HG02610 (cell line): ENCODE measurements around the gene MED13L.
A peak's percentile ranks its signal among the peaks of the same experiment; 100 is the strongest.

ENCODE experiments used
- ATAC-seq: cut with Tn5 transposase; IDR thresholded peaks from one replicate; pipeline ENCODE4 v1.9.1; 2021; ENCODE audit warnings: mild to moderate bottlenecking, moderate library complexity; ENCODE audit not compliant: unreplicated experiment

The MED13L gene

GRCh38 chr12:116188581-116188980 is 88.9 kb downstream of the MED13L start:
- no peak for ATAC-seq

DNA sequence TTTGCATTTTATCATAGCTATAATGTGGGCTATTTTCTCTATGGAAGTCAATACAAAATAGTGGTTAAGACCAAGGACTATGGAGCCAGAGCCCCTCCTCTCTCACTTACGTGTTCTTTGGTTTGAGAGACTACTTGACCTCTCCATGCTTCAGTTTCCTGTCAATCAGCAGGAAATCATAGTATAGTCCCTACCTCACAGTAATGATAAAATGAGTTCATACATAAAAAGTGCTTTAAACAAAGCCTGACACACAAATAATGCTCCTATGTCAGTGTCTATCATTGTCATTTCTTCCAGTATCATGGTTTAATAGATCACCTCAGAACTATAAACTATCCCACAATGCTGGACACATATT is 90.4 kb downstream of the MED13L start:
- no peak for ATAC-seq

- no peak for ATAC-seq
Observed at GRCh38 chr12:116186482-116187150, 90.9 kb downstream of the MED13L start.

DNA sequence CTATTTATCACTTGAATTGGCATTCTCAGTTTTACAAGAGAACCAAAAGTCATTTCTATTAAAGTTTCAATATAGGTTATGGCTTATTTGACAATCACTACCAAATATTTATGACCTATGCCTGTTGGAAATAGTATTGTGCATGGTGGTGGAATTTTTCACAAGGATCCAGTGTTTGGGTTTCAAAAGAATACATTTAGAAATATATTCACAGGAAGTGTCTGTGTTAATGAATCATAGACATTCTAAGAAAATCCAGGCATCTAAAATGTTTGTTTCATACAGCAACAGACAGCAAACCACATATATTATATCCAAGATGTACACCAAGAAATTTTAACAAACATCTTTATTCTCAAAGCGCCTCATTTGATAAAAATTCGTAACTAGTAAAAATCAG is 92.7 kb downstream of the MED13L start:
- ATAC-seq: no peak

DNA sequence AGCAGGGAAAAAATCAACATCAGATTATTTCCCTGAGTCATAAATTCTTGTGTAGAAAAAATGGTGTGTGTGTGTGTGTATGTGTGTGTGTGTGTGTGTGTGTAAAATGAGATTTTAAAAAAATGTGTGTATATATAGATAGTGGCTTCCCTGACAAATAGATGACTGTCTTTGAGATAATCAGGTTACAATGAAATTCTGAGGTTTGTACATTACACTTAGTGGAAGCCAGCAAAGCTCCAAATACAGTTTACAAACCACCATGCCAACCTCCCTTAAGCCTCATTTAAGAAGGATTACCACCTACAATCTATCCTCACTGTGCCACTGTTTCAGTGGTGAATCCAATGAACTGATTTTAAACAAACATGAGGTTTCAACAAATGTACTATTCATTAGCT is 93.8 kb downstream of the MED13L start:
- no peak for ATAC-seq

DNA sequence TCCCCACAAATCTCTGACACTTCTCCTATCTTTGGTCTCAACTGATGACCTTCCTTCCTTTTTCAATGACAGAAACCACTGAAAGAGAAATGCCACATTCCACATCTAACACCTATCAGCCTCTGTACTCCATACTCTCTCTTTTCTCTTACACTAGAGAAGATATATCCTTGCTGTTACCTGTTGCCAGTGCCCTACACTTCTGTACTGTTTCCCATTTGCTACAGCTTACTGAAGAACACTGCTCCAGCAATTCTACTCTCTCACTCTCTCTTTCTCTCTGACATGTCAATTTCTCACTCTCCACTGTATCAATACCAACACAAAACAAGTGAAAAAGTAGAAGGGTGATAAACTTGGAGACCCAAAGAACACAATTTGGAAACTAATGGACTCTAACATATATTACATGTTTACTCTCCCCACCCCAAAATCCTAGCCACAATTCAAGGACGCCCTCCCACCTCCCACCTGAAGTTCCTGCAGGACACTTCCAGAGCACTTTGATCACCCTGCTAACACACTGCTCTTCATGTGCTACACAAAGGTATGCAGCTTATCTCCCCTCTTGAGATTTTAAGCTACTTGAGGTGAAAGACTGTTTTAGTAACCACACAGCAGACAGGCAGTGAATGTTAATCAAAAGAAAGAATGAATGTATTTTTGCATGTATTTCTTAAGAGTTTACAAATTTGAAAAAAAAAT is 95.0 kb downstream of the MED13L start:
- ATAC-seq: no peak

DNA sequence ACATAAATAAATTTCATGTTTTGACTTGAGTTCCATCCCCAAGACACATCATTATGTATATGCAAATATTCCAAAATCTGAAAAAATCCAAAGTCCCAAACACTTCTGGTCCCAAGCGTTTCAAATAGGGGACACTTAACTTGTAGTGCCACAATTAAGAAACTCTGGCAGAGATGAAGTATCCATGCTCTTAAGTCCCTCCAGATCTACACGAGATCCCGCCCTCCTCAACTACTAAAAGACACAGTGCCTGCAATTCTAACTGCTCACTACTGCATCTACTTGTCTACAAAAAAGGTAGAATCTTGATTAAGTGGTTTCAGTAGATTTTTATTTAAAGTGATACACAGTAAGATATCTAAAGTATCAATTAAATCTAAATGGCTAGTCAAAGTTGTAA is 97.0 kb downstream of the MED13L start:
- no peak for ATAC-seq

GRCh38 chr12:116179384-116179783 is 98.1 kb downstream of the MED13L start:
- ATAC-seq: no peak

DNA sequence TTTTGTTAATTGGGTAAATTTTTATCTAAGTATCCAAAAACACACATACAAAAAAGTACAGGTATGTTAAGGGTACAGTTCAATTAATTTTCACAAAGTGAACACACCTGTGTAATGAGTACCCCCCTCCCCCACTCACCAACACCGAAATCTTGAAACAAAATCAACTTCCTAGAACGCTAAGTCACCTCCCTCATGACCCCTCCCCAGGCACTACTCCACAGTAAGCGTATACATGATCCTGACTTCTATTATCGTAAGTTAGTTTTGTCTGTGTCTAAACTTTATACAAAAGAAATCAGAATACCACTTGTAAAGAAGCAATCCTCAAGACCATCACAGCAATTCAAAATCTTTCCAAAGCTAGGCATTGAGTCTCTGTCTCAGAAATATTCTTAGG is 100.5 kb downstream of the MED13L start:
- no peak for ATAC-seq

DNA sequence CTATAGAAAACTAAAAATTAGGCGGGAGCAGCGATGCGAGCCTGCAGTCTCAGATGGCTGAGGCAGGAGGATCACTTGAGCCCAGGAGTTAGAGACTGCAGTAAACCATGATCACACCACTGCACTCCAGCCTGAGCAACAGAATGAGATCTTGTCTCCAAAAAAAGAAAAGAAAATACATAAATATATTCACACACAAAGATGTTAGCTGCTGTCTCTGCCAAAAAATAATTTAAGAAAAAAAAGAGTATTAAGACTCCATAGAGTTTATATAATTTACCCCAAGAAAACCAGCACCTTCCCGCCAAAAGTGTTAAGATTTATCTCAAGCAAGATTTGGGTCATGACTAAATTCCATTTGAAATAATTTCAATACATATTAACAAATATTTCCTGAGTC is 102.6 kb downstream of the MED13L start:
- no peak for ATAC-seq

DNA sequence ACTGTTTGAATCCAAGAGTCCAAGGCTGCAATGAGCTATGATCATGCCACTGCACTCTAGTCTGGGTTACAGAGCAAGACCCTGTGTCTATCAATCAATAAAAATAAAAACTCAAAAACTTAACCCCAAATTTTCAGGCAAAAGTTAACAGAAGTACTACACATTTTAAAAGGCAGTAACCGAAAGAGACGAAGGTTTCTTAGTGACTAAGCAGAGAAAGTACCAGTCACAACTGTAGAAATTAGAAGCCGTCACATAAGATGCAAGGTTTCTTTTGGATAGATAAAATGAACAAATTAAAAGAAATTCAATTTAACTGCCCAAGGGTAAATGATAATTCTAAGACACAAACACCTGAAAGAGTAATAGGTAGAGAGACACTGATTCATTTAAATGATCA is 103.5 kb downstream of the MED13L start:
- no peak for ATAC-seq

- ATAC-seq: peak; percentile 43
Observed at GRCh38 chr12:116172224-116172849, 105.2 kb downstream of the MED13L start.

DNA sequence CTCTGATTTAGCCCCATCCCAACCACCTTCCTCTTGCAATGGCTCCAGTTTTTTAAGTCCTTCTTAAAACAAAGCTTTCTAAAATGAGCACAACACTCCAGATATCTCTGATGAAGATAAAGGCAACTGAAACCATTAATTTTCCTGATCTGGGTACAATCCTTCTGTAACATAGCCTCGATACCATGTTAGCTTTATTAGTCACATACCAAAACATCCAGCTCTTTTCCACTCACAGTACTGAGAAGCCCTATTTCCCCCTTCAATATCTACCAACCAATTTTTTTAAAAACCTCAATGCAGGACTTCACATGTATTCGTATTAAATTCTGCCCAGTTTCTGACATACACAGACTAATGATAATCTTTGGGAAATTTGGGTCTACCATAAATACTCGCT is 105.9 kb downstream of the MED13L start:
- no peak for ATAC-seq

GRCh38 chr12:116169071-116169470 is 108.4 kb downstream of the MED13L start:
- ATAC-seq: no peak

GRCh38 chr12:116166306-116166705 is 111.2 kb downstream of the MED13L start:
- no peak for ATAC-seq

DNA sequence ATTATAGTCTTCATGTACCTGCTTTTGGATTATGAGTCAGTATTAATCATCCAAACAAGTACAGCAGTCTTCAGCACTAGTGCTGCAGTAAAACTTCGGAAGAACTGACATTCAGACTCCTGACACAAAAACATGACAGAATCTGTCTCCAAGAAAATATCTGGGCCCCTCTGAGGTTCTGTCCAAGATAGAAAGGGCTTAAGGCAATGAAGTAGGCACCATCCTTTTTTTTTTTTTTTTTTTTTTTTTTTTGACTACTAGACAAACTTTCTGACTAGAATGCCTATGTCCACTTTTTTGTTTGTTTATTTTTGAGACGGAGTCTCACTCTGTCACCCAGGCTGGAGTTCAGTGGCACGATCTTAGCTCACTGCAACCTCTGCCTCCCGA is 112.5 kb downstream of the MED13L start:
- ATAC-seq: no peak

DNA sequence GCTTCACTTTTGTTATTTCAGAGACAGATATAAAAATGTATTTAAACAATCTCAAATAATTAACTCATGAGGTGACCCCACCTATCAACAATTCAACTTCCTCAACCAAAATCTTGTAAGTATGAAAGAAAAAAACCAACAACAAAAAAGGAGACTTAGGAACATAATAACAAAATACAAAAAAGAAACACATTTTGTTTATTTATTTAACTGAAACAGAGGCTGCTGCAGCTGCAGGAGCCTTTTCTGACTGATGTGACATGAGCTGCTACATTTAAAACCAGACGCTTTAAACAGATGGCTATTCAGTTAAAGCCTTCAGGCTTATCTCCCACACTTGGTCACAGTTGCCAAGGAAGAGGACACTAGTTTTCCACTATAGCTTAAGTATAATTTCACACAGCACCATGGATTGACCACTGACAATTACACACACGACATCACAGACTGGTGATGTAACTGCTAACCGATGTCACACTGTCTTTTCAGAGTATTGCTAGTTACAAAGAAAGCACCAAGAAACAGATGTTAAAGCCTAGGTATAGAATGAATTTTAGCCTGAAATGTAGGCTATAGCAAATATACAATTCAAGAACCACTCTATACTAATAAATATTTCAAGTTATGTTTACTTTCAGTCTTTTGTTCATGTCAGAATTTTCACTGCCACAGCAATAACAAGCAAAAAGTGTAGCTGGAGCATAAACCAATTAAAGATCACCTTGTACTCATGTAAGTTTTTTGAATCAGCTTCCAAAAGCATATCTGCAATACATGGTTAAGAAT is 113.0 kb downstream of the MED13L start:
- ATAC-seq: no peak

DNA sequence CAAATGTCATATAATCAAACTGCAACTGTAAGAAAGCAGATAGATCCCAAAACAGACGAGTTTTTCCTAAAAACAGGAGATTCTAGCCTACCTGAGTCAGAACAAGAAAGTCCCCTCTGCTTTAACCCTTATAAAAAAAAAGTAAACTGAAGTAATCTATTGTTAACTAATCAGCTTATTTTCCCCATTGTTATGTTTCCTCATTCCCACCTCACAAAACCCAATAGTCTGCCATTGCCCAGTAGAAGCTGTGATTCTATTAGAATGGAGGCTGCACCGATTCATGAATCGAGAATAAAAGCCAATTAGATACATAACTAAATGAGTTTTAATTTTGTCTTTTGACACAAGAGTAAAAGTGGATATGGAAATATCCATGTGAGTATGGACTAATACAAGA is 115.4 kb downstream of the MED13L start:
- no peak for ATAC-seq

DNA sequence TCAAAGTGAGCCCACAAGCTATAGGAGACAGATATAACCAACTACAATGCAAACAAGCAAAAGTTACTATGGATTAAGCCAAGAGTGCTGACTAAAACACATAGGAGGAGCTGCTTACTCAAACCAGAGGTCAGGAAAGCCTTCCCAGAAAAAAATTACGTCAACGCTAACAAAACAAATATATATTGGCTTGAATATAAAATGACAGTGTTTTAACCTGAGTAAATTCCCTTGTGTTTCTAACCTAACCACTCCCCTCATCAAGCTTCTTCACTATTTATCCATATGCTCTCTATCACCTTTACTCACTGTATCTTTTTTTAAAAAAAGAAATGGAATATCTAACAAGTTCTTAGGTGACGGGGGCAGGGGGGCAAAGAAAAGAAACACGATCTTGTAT is 115.9 kb downstream of the MED13L start:
- no peak for ATAC-seq

DNA sequence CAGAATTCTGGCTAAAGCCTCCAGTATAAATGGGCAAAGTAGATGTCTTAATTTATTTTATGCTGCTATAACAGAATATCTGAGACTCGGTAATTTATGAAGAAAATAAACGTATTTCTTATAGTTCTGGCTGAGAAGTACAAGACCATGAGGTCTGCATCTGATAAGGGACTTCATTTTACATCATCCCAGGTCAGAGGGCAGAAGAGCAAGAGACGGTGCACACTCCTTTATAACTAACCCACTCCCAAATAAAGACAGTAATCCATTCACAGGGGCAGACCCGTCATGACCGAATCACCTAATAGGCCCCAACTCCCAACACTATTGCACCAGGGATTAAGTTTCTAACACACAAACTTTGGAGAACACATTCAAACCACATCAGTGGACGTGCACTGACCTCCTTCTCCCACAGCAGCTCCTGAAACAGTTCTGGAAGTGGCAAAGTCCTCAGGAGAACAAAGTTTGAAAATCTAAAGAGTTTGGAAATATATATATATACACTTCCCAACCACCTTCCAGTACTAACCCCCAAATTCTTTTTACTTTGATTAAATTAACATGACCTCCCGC is 116.5 kb downstream of the MED13L start:
- no peak for ATAC-seq

- no peak for ATAC-seq
Observed at GRCh38 chr12:116160231-116160630, 117.3 kb downstream of the MED13L start.
